T-helper 1 cell treated with Interleukin-12 subunit alpha and Interleukin-12 subunit beta and Interleukin-4 antibody, amounts not matched to agents 30 μg/mL and 1 μg/mL, for 36 hours (primary cell): Measurements from ENCODE around the gene LGR5.
"Not testable (repeated sequence)": the region's sequence is repeated elsewhere in the genome, so short reads cannot be mapped to it uniquely, and the experiment has no call there.

Experiments
- H3K27ac Mint-ChIP-seq: one replicate; pipeline ENCODE4 v1.8.0; 2021; ENCODE audit warnings: mild to moderate bottlenecking, mixed read lengths
- H3K27me3 Mint-ChIP-seq: one replicate; pipeline ENCODE4 v1.8.0; 2021; ENCODE audit warnings: low read depth, mixed read lengths
- H3K36me3 Mint-ChIP-seq: one replicate; pipeline ENCODE4 v1.8.0; 2021; ENCODE audit warnings: low read depth, mixed read lengths
- H3K4me1 Mint-ChIP-seq: one replicate; pipeline ENCODE4 v1.8.0; 2021; ENCODE audit warnings: low read depth, mixed read lengths
- H3K4me3 Mint-ChIP-seq: one replicate; pipeline ENCODE4 v1.8.0; 2021; ENCODE audit warnings: mild to moderate bottlenecking, moderate library complexity, mixed read lengths
- H3K9me3 Mint-ChIP-seq: one replicate; pipeline ENCODE4 v1.8.0; 2021; ENCODE audit warnings: mixed read lengths

Gene LGR5

GRCh38 chr12:71536279-71536938, 96.8 kb downstream of the LGR5 start:
- no peak overlapping the region for H3K27ac Mint-ChIP-seq
- no peak overlapping the region for H3K4me3 Mint-ChIP-seq
- H3K27me3 Mint-ChIP-seq = peaks cover 7% of the 10 kb centered on the region
- H3K36me3 Mint-ChIP-seq = no peaks in the 10 kb centered on the region
- H3K4me1 Mint-ChIP-seq = no peaks in the 10 kb centered on the region
- no peaks in the 10 kb centered on the region for H3K9me3 Mint-ChIP-seq

- Mint-ChIP-seq H3K4me1 (no peaks in the 10 kb centered on the region), H3K27ac (no peak overlapping the region), H3K4me3 (no peak overlapping the region), H3K27me3 (peaks cover 7% of the 10 kb centered on the region), H3K9me3 (no peaks in the 10 kb centered on the region), H3K36me3 (no peaks in the 10 kb centered on the region)
These were observed 97.5 kb downstream of the LGR5 start for GRCh38 chr12:71536939-71537622.

- H3K9me3 Mint-ChIP-seq = no peaks in the 10 kb centered on the region
- H3K27me3 Mint-ChIP-seq = peaks cover 7% of the 10 kb centered on the region
- H3K4me1 Mint-ChIP-seq = no peaks in the 10 kb centered on the region
- H3K27ac Mint-ChIP-seq = no peak overlapping the region
- H3K36me3 Mint-ChIP-seq = no peaks in the 10 kb centered on the region
- H3K4me3 Mint-ChIP-seq = no peak overlapping the region
These were observed 99.2 kb downstream of the LGR5 start for GRCh38 chr12:71538807-71539206.

- Mint-ChIP-seq H3K36me3 (no peaks in the 10 kb centered on the region), H3K4me1 (no peaks in the 10 kb centered on the region), H3K27ac (no peak overlapping the region), H3K4me3 (no peak overlapping the region), H3K27me3 (peaks cover 7% of the 10 kb centered on the region), H3K9me3 (no peaks in the 10 kb centered on the region)
These were observed 102.0 kb downstream of the LGR5 start for GRCh38 chr12:71541583-71541982.

- H3K27me3 Mint-ChIP-seq = no peaks in the 10 kb centered on the region
- H3K27ac Mint-ChIP-seq = no peak overlapping the region
- H3K4me1 Mint-ChIP-seq = no peaks in the 10 kb centered on the region
- H3K4me3 Mint-ChIP-seq = no peak overlapping the region
- no peaks in the 10 kb centered on the region for H3K9me3 Mint-ChIP-seq
- H3K36me3 Mint-ChIP-seq = no peaks in the 10 kb centered on the region
These were observed 106.8 kb downstream of the LGR5 start for GRCh38 chr12:71546322-71546861.

GRCh38 chr12:71548893-71549292, 109.3 kb downstream of the LGR5 start:
- no peaks in the 10 kb centered on the region for H3K36me3 Mint-ChIP-seq
- H3K27me3 Mint-ChIP-seq = no peaks in the 10 kb centered on the region
- H3K9me3 Mint-ChIP-seq = no peaks in the 10 kb centered on the region
- no peak overlapping the region for H3K4me3 Mint-ChIP-seq
- H3K27ac Mint-ChIP-seq = no peak overlapping the region
- no peaks in the 10 kb centered on the region for H3K4me1 Mint-ChIP-seq

- Mint-ChIP-seq H3K9me3 (no peaks in the 10 kb centered on the region), H3K27me3 (peaks cover 3% of the 10 kb centered on the region), H3K4me1 (no peaks in the 10 kb centered on the region), H3K4me3 (no peak overlapping the region), H3K36me3 (no peaks in the 10 kb centered on the region), H3K27ac (no peak overlapping the region)
These were observed 111.9 kb downstream of the LGR5 start for GRCh38 chr12:71551529-71551928.

- Mint-ChIP-seq H3K9me3 (no peaks in the 10 kb centered on the region), H3K27me3 (peaks cover 3% of the 10 kb centered on the region), H3K4me1 (no peaks in the 10 kb centered on the region), H3K36me3 (no peaks in the 10 kb centered on the region), H3K27ac (no peak overlapping the region), H3K4me3 (no peak overlapping the region)
These were observed 113.3 kb downstream of the LGR5 start for GRCh38 chr12:71552728-71553501.

- Mint-ChIP-seq H3K27ac (no peak overlapping the region), H3K4me1 (no peaks in the 10 kb centered on the region), H3K4me3 (no peak overlapping the region), H3K9me3 (no peaks in the 10 kb centered on the region), H3K36me3 (no peaks in the 10 kb centered on the region), H3K27me3 (peaks cover 3% of the 10 kb centered on the region)
These were observed 115.6 kb downstream of the LGR5 start for GRCh38 chr12:71555191-71555590.

- H3K4me1 Mint-ChIP-seq, H3K27ac Mint-ChIP-seq, H3K36me3 Mint-ChIP-seq, H3K9me3 Mint-ChIP-seq, H3K4me3 Mint-ChIP-seq, H3K27me3 Mint-ChIP-seq: not testable (repeated sequence)
These were observed 116.2 kb downstream of the LGR5 start for GRCh38 chr12:71555789-71556188.

- H3K4me1 Mint-ChIP-seq = no peaks in the 10 kb centered on the region
These were observed 116.8 kb downstream of the LGR5 start for GRCh38 chr12:71556448-71556847.

GRCh38 chr12:71556875-71557274, 117.3 kb downstream of the LGR5 start:
- Mint-ChIP-seq H3K4me3 (no peak overlapping the region), H3K9me3 (no peaks in the 10 kb centered on the region)

More at GRCh38 chr12:71556448-71556847, 116.8 kb downstream of the LGR5 start:
- H3K9me3 Mint-ChIP-seq = no peaks in the 10 kb centered on the region
- H3K36me3 Mint-ChIP-seq = no peaks in the 10 kb centered on the region
- peaks cover 3% of the 10 kb centered on the region for H3K27me3 Mint-ChIP-seq
- H3K27ac Mint-ChIP-seq = no peak overlapping the region
- no peak overlapping the region for H3K4me3 Mint-ChIP-seq

GRCh38 chr12:71558445-71558844, 118.8 kb downstream of the LGR5 start:
- H3K27me3 Mint-ChIP-seq = peaks cover 3% of the 10 kb centered on the region

More at GRCh38 chr12:71556875-71557274, 117.3 kb downstream of the LGR5 start:
- Mint-ChIP-seq H3K27ac (no peak overlapping the region), H3K27me3 (peaks cover 3% of the 10 kb centered on the region), H3K36me3 (no peaks in the 10 kb centered on the region), H3K4me1 (no peaks in the 10 kb centered on the region)

GRCh38 chr12:71562676-71563595, 123.3 kb downstream of the LGR5 start:
- no peaks in the 10 kb centered on the region for H3K9me3 Mint-ChIP-seq
- no peak overlapping the region for H3K27ac Mint-ChIP-seq
- H3K36me3 Mint-ChIP-seq = no peaks in the 10 kb centered on the region
- no peak overlapping the region for H3K4me3 Mint-ChIP-seq
- no peaks in the 10 kb centered on the region for H3K4me1 Mint-ChIP-seq
- peaks cover 8% of the 10 kb centered on the region for H3K27me3 Mint-ChIP-seq

More at GRCh38 chr12:71558445-71558844, 118.8 kb downstream of the LGR5 start:
- Mint-ChIP-seq H3K27ac (no peak overlapping the region), H3K9me3 (no peaks in the 10 kb centered on the region), H3K4me3 (no peak overlapping the region), H3K4me1 (no peaks in the 10 kb centered on the region), H3K36me3 (no peaks in the 10 kb centered on the region)
